Measurements from ENCODE around the gene TLL1. TPM values are rescaled to one million over a fixed set of nuclear protein-coding genes. Genes with fewer than 3 reads are reported as not detected.

The TLL1 gene
- total RNA-seq, 1 experiment from 2014 or later, result 14.3 TPM

- DNase-seq (ENCODE audit: low spot score), result no peak
- Histone ChIP-seq H3K4me3 (ENCODE audit: low read depth, low read length, poor library complexity, severe bottlenecking) (no peak overlapping the region), H3K4me1 (ENCODE audit: insufficient read depth, low read length, poor library complexity, severe bottlenecking) (no peaks in the 10 kb centered on the region), H3K27ac (ENCODE audit: low read depth, low read length, poor library complexity, severe bottlenecking) (no peak overlapping the region), H3K36me3 (ENCODE audit: insufficient read depth, low read length, poor library complexity, severe bottlenecking) (no peaks in the 10 kb centered on the region), H3K9me3 (ENCODE audit: low read depth, low read length, poor library complexity, severe bottlenecking) (no peaks in the 10 kb centered on the region), H3K27me3 (replicated peaks; ENCODE audit: insufficient read depth, low read depth, low read length, poor library complexity) (no peaks in the 10 kb centered on the region)
- BruUV-seq (replicated peaks), result no TSS peak
- ChIA-PET POLR2A (ENCODE audit: low non-redundant PET) (no interaction called here), CTCF (no interaction called here)
- TF ChIP-seq CTCF (conservative IDR thresholded peaks at IDR 0.05; ENCODE audit: low read depth, low read length), result no peak
- no peak for TF ChIP-seq EZH2 (IDR thresholded peaks at IDR 0.05; ENCODE audit: borderline replicate concordance, low read depth, low read length, poor library complexity, severe bottlenecking)
- intact Hi-C loops (cut with micrococcal nuclease; ENCODE audit: unreplicated experiment), result no loop called here
Observed at GRCh38 chr4:166017804-166018203, 144.8 kb downstream of the TLL1 start.

- POLR2A ChIA-PET (ENCODE audit: low non-redundant PET), result no interaction called here
- DNase-seq (ENCODE audit: low spot score), result no peak
- CTCF ChIA-PET, result no interaction called here
- Histone ChIP-seq H3K4me3 (ENCODE audit: low read depth, low read length, poor library complexity, severe bottlenecking) (no peak overlapping the region), H3K36me3 (ENCODE audit: insufficient read depth, low read length, poor library complexity, severe bottlenecking) (no peaks in the 10 kb centered on the region), H3K4me1 (ENCODE audit: insufficient read depth, low read length, poor library complexity, severe bottlenecking) (no peaks in the 10 kb centered on the region), H3K27ac (ENCODE audit: low read depth, low read length, poor library complexity, severe bottlenecking) (no peak overlapping the region), H3K27me3 (replicated peaks; ENCODE audit: insufficient read depth, low read depth, low read length, poor library complexity) (no peaks in the 10 kb centered on the region), H3K9me3 (ENCODE audit: low read depth, low read length, poor library complexity, severe bottlenecking) (no peaks in the 10 kb centered on the region)
- intact Hi-C loops (cut with micrococcal nuclease; ENCODE audit: unreplicated experiment), result no loop called here
- no TSS peak for BruUV-seq (replicated peaks)
- TF ChIP-seq CTCF (conservative IDR thresholded peaks at IDR 0.05; ENCODE audit: low read depth, low read length), result no peak
- no peak for TF ChIP-seq EZH2 (IDR thresholded peaks at IDR 0.05; ENCODE audit: borderline replicate concordance, low read depth, low read length, poor library complexity, severe bottlenecking)
Observed at GRCh38 chr4:166019441-166020220, 146.6 kb downstream of the TLL1 start.

GRCh38 chr4:166021617-166022016 lies 148.6 kb downstream of the TLL1 start:
- H3K27me3 ChIP-seq (replicated peaks; ENCODE audit: insufficient read depth, low read depth, low read length, poor library complexity), result no peaks in the 10 kb centered on the region
- ChIA-PET CTCF (no interaction called here), POLR2A (ENCODE audit: low non-redundant PET) (no interaction called here)
- no peak for DNase-seq (ENCODE audit: low spot score)
- no peak overlapping the region for H3K27ac ChIP-seq (ENCODE audit: low read depth, low read length, poor library complexity, severe bottlenecking)
- TF ChIP-seq CTCF (conservative IDR thresholded peaks at IDR 0.05; ENCODE audit: low read depth, low read length) (no peak), EZH2 (IDR thresholded peaks at IDR 0.05; ENCODE audit: borderline replicate concordance, low read depth, low read length, poor library complexity, severe bottlenecking) (no peak)
- H3K4me3 ChIP-seq (ENCODE audit: low read depth, low read length, poor library complexity, severe bottlenecking), result no peak overlapping the region
- BruUV-seq (replicated peaks), result no TSS peak
- H3K4me1 ChIP-seq (ENCODE audit: insufficient read depth, low read length, poor library complexity, severe bottlenecking), result no peaks in the 10 kb centered on the region
- intact Hi-C loops (cut with micrococcal nuclease; ENCODE audit: unreplicated experiment), result no loop called here
- H3K9me3 ChIP-seq (ENCODE audit: low read depth, low read length, poor library complexity, severe bottlenecking), result no peaks in the 10 kb centered on the region
- H3K36me3 ChIP-seq (ENCODE audit: insufficient read depth, low read length, poor library complexity, severe bottlenecking), result no peaks in the 10 kb centered on the region
